ENCODE results near the gene ENDOV. TPM values are rescaled to one million over a fixed set of nuclear protein-coding genes. Genes with fewer than 3 reads are reported as not detected.

Gene ENDOV
- total RNA-seq, 2 experiments from 2014 or later: 10.1 to 12.0 TPM

DNA sequence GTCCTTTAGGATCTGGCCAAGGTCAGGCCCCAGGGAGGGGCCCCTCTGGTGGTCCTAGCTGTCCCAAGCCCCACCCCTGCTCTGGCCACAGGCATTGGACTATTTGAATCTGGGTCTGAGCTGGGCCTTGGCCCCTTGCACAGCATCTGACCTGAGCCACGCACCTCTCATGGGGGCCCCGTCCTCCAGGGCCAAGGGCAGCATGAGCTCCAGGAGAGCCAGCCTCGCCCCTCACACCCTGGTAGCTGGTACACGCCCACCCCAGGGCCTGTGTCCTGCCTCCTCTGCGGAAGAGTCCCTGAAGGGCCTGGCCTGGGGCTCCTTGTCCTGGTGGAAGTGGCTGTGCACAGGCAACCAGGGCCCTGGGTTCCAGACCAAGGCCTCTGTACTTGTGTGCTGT lies 23.8 kb downstream of the ENDOV start:
- Mint-ChIP-seq H3K27me3 (peaks cover 5% of the 10 kb centered on the region), H3K4me1 (ENCODE audit: low read depth) (no peaks in the 10 kb centered on the region), H3K36me3 (ENCODE audit: low read depth) (no peaks in the 10 kb centered on the region), H3K9me3 (no peaks in the 10 kb centered on the region), H3K4me3 (no peak overlapping the region), H3K27ac (no peak overlapping the region)
- CTCF ChIA-PET: no interaction called here
- H3K9me3 ChIP-seq (ENCODE audit: control insufficient read depth in 1 of 2, insufficient read depth in 1 of 2, low read length in 2 of 2): peaks cover 0 to 11% of the 10 kb centered on the region in 2 experiments
- H3K36me3 ChIP-seq (ENCODE audit: insufficient read depth, low read length): no peaks in the 10 kb centered on the region
- TF ChIP-seq CTCF (IDR thresholded peaks at IDR 0.05): no peak
- ATAC-seq (ENCODE audit: poor library complexity) (no peak), DNase-seq (no peak)
- no peaks in the 10 kb centered on the region for H3K4me1 ChIP-seq (ENCODE audit: insufficient read depth, low read length)
- POLR2A ChIA-PET: no interaction called here
- H3K27ac ChIP-seq (ENCODE audit: low read depth in 1 of 2, low read length in 2 of 2): no peak overlapping the region
- H3K4me3 ChIP-seq (ENCODE audit: low read length): no peak overlapping the region
- intact Hi-C loops (cut with DNase I, micrococcal nuclease): no loop called here
- peaks cover 4 to 5% of the 10 kb centered on the region in 2 experiments for H3K27me3 ChIP-seq (ENCODE audit: control insufficient read depth in 1 of 2, insufficient read depth in 2 of 2, low read length in 2 of 2)

DNA sequence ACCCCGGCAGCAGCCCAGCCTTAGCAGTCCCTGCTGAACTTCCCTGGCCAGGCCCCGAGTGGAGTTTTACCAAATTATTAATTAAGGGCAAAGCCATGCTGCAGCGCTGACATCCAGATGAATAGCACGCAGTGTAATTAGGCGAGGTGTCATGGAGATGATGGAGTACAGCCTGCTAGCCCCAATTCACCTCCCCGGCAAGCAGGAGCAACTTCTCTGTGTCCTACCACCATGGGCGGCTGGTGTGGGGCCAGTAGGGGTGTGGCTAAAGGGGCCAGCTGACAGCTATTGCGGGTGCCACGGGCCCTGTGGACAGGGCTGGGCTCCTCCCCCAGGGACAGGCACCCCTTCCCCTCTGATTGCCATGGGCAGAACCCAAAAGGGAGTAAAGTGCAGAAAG lies 24.5 kb downstream of the ENDOV start:
- ChIA-PET POLR2A (no interaction called here), CTCF (no interaction called here)
- Mint-ChIP-seq H3K9me3 (no peaks in the 10 kb centered on the region), H3K27me3 (peaks cover 5% of the 10 kb centered on the region), H3K36me3 (ENCODE audit: low read depth) (no peaks in the 10 kb centered on the region), H3K27ac (no peak overlapping the region), H3K4me1 (ENCODE audit: low read depth) (no peaks in the 10 kb centered on the region), H3K4me3 (no peak overlapping the region)
- no peak overlapping the region for H3K27ac ChIP-seq (ENCODE audit: low read depth in 1 of 2, low read length in 2 of 2)
- peaks cover 0 to 14% of the 10 kb centered on the region in 2 experiments for H3K9me3 ChIP-seq (ENCODE audit: control insufficient read depth in 1 of 2, insufficient read depth in 1 of 2, low read length in 2 of 2)
- H3K27me3 ChIP-seq (ENCODE audit: control insufficient read depth in 1 of 2, insufficient read depth in 2 of 2, low read length in 2 of 2): peaks cover 4 to 7% of the 10 kb centered on the region in 2 experiments
- intact Hi-C loops (cut with DNase I, micrococcal nuclease): no loop called here
- TF ChIP-seq CTCF (IDR thresholded peaks at IDR 0.05): no peak
- ATAC-seq (ENCODE audit: poor library complexity): no peak
- DNase-seq: no peak
- no peaks in the 10 kb centered on the region for H3K4me1 ChIP-seq (ENCODE audit: insufficient read depth, low read length)
- no peak overlapping the region for H3K4me3 ChIP-seq (ENCODE audit: low read length)
- H3K36me3 ChIP-seq (ENCODE audit: insufficient read depth, low read length): no peaks in the 10 kb centered on the region

- peaks cover 5% of the 10 kb centered on the region for H3K27me3 Mint-ChIP-seq
- POLR2A ChIA-PET: no interaction called here
- TF ChIP-seq CTCF (IDR thresholded peaks at IDR 0.05): no peak
- Histone ChIP-seq H3K9me3 (ENCODE audit: control insufficient read depth in 1 of 2, insufficient read depth in 1 of 2, low read length in 2 of 2) (peaks cover 0 to 14% of the 10 kb centered on the region in 2 experiments), H3K36me3 (ENCODE audit: insufficient read depth, low read length) (no peaks in the 10 kb centered on the region), H3K27me3 (ENCODE audit: control insufficient read depth in 1 of 2, insufficient read depth in 2 of 2, low read length in 2 of 2) (peaks cover 4 to 8% of the 10 kb centered on the region in 2 experiments), H3K27ac (ENCODE audit: low read depth in 1 of 2, low read length in 2 of 2) (no peak overlapping the region), H3K4me1 (ENCODE audit: insufficient read depth, low read length) (no peaks in the 10 kb centered on the region), H3K4me3 (ENCODE audit: low read length) (no peak overlapping the region)
- no peaks in the 10 kb centered on the region for H3K4me1 Mint-ChIP-seq (ENCODE audit: low read depth)
- H3K4me3 Mint-ChIP-seq: no peak overlapping the region
- no peaks in the 10 kb centered on the region for H3K9me3 Mint-ChIP-seq
- intact Hi-C loops (cut with DNase I, micrococcal nuclease): no loop called here
- H3K36me3 Mint-ChIP-seq (ENCODE audit: low read depth): no peaks in the 10 kb centered on the region
- CTCF ChIA-PET: no interaction called here
- DNase-seq (peak; percentile 28 to 72 (median 46)), ATAC-seq (ENCODE audit: poor library complexity) (peak; percentile 51)
- no peak overlapping the region for H3K27ac Mint-ChIP-seq
Measured at GRCh38 chr17:80441133-80441578, 26.2 kb downstream of the ENDOV start.

Data from CD4-positive, alpha-beta T cell (primary cell).